Right ventricle myocardium superior (tissue), 1 donor: ENCODE results near the gene SIN3B. TPM values are rescaled to one million over a fixed set of nuclear protein-coding genes. Genes with fewer than 3 reads are reported as not detected.
"Not testable (repeated sequence)": the region's sequence is repeated elsewhere in the genome, so short reads cannot be mapped to it uniquely, and the experiment has no call there.

ENCODE experiments used
- ATAC-seq: fragments of 200-7000 bp; cut with Tn5 transposase; one replicate; pipeline ENCODE4 v1.9.1; 2020; ENCODE audit warnings: mild to moderate bottlenecking; ENCODE audit not compliant: poor library complexity
- DNase-seq: peaks from one replicate; pipeline ENCODE4 v3.0.0-alpha.2; 2020
- intact Hi-C: fragments of 100-400 bp; cut with DNase I; formaldehyde crosslinking; loops from one replicate; pipeline ENCODE4 v1.11.2; 2022
- total RNA-seq: library from RNA; stranded (reverse); fragmentation: NEBNext Ultra II Directional; extraction: Animal tissue kit (Norgen Biotek cat#: 25700); gene quantifications from one replicate; pipeline ENCODE4 v1.2.1, GENCODE V29; 2021
- donor health status: DM: no; HTN: yes; CAD: no; lungs with severe emphysema.

The SIN3B gene
- total RNA-seq, 1 donor from 2014 or later, result 21.9 TPM

GRCh38 chr19:16859626-16860025 lies 30.4 kb downstream of the SIN3B start:
- intact Hi-C loops, result no loop called here
- DNase-seq (no peak), ATAC-seq (no peak)

- no peak for ATAC-seq
- intact Hi-C loops, result no loop called here
- DNase-seq, result no peak
Observed at GRCh38 chr19:16860118-16860517, 30.9 kb downstream of the SIN3B start.

GRCh38 chr19:16861011-16861410 lies 31.8 kb downstream of the SIN3B start:
- intact Hi-C loops, result no loop called here
- ATAC-seq, result no peak
- no peak for DNase-seq

- intact Hi-C loops, result no loop called here
- no peak for DNase-seq
Observed at GRCh38 chr19:16861834-16862233, 32.6 kb downstream of the SIN3B start.

GRCh38 chr19:16862826-16863415 lies 33.7 kb downstream of the SIN3B start:
- DNase-seq (no peak), ATAC-seq (no peak)
- intact Hi-C loops, result no loop called here

More at GRCh38 chr19:16861834-16862233, 32.6 kb downstream of the SIN3B start:
- ATAC-seq, result no peak

GRCh38 chr19:16867211-16867610 lies 38.0 kb downstream of the SIN3B start:
- ATAC-seq (no peak), DNase-seq (no peak)
- intact Hi-C loops, result no loop called here

GRCh38 chr19:16868423-16869130 lies 39.4 kb downstream of the SIN3B start:
- intact Hi-C loops, result no loop called here
- no peak for ATAC-seq

GRCh38 chr19:16869331-16869972 lies 40.3 kb downstream of the SIN3B start:
- no peak for ATAC-seq
- intact Hi-C loops, result no loop called here
- no peak for DNase-seq

More at GRCh38 chr19:16868423-16869130, 39.4 kb downstream of the SIN3B start:
- DNase-seq, result no peak

- intact Hi-C loops, result no loop called here
- ATAC-seq, result no peak
Observed at GRCh38 chr19:16871871-16872270, 42.7 kb downstream of the SIN3B start.

GRCh38 chr19:16872728-16873127 lies 43.5 kb downstream of the SIN3B start:
- DNase-seq, result no peak

More at GRCh38 chr19:16871871-16872270, 42.7 kb downstream of the SIN3B start:
- no peak for DNase-seq

GRCh38 chr19:16873594-16873993 lies 44.4 kb downstream of the SIN3B start:
- DNase-seq (no peak), ATAC-seq (no peak)

More at GRCh38 chr19:16872728-16873127, 43.5 kb downstream of the SIN3B start:
- no peak for ATAC-seq
- intact Hi-C loops, result no loop called here

GRCh38 chr19:16874250-16874977 lies 45.2 kb downstream of the SIN3B start:
- ATAC-seq, result no peak

More at GRCh38 chr19:16873594-16873993, 44.4 kb downstream of the SIN3B start:
- intact Hi-C loops, result no loop called here

GRCh38 chr19:16874978-16875299 lies 45.7 kb downstream of the SIN3B start:
- intact Hi-C loops, DNase-seq, ATAC-seq: not testable (repeated sequence)

More at GRCh38 chr19:16874250-16874977, 45.2 kb downstream of the SIN3B start:
- no peak for DNase-seq
- intact Hi-C loops, result no loop called here

GRCh38 chr19:16875584-16876555 lies 46.7 kb downstream of the SIN3B start:
- ATAC-seq (no peak), DNase-seq (no peak)
- intact Hi-C loops, result no loop called here

GRCh38 chr19:16876904-16877361 lies 47.7 kb downstream of the SIN3B start:
- ATAC-seq, result no peak
- intact Hi-C loops, result no loop called here
- DNase-seq, result no peak

GRCh38 chr19:16877581-16877980 lies 48.4 kb downstream of the SIN3B start:
- intact Hi-C loops, result no loop called here
- DNase-seq (no peak), ATAC-seq (no peak)

- intact Hi-C loops, result no loop called here
- ATAC-seq, result no peak
- DNase-seq, result no peak
Observed at GRCh38 chr19:16878181-16878965, 49.2 kb downstream of the SIN3B start.
